ENCODE measurements around the gene PDLIM4.
A peak's percentile ranks its signal among the peaks of the same experiment; 100 is the strongest.

The PDLIM4 gene

GRCh38 chr5:132227485-132228240 is 29.8 kb upstream of the PDLIM4 start, which contains the start of gene P4HA2:
P4HA2 (minus strand) TSS chr5:132227853; CDS start chr5:132218626, 9,227 bp downstream.
- DNase-seq = peak; percentile 44

- DNase-seq = no peak
These were observed 29.1 kb upstream of the PDLIM4 start for GRCh38 chr5:132228241-132229035.

DNA sequence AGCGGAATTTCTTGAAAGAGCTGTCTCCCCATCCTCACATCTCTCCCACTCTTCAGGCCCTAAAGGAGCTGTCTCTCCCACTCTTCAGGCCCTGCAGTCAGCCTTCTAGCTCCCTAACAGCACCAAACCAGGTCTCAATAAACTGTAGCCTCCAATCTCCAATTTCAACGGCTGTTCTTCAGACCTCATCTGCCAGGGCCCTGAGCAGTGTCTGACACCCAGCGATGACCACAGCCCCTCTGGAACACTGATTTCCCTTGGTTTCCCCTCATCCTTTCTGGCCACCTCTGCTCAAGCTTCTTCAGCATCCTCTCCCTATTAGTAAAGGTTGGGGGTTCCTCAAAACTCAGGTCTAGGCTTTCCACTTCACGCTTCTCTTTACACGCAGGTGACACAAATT is 28.3 kb upstream of the PDLIM4 start:
- no peak for DNase-seq

DNA sequence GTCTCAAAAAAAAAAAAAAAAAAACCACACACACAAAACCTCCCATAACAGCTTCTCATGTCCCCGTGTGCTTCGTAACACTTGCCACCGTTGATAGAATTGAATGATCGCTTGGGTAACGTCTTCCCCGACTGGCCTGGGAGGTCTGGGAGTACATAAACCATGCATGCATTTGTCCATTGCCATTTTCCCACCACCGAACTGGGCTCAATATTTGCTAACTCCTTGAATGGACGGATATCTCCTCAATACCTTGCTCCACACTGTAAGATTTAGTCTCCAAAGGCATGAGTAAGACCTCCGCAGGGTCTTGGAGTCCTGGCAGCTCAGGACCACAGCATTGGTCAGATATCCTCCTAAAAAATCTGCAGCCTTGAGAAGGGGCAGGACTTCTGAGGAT is 26.6 kb upstream of the PDLIM4 start:
- DNase-seq = no peak

GRCh38 chr5:132232465-132232864 is 25.0 kb upstream of the PDLIM4 start:
- DNase-seq = no peak

GRCh38 chr5:132233081-132233480 is 24.4 kb upstream of the PDLIM4 start:
- no peak for DNase-seq

DNA sequence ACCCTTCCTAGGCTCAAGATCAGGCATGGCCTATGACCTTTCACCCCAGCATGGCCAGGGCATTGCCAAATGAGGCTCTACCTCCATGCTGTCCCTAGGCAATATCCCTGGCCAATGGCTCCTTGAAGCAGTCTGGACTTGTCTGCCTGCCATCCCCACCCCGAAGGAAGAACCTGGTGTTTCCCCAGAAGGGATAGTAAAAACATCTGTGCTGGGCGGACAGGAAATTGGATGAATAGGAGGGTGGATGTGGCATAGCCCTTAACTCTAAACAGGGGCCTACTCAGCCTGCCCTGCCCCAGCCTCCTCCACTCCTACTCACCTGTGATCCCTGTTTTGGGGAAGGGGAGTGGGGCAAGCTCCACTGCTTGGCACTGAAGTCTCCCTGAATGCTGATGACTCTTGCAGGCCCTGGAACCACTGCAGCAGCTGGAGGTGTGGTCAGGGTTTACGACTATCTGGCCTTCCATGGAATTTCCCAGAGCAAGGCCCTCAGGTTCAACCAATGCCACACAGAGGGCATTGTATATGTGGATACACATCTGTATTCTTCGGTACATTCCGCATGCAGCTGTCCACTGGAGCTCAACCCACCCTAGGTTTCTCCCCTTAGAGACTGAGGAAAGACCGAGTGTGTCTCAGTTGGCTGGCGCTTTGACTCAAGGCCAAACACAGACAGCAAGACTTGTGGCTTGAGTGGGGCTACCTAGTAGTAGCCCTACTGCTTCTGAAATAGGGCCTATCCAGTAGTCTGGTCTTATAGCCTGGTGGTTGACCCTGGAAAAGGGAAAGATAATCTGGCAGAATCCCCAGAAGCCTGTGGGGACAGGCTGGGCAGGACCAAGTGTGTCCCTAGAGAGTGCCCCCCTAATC is 23.4 kb upstream of the PDLIM4 start:
- no peak for DNase-seq

DNA sequence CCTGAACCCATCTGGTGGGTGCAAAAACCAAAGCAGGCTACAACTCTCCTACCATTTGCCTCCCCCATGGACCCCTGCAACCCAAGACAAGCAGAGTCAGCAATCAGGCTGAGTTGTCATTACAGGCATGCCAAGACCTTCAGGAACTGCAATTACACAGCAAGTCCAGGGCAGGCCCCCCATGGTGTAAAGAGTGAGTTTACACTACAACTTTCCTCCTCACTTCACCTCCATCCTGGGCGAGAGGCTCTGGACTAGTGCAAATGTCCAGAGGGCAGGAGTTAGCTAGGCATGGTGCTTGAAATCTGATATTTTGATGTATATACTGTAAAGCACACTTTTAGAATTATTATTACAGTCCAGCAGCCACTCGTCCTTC is 22.8 kb upstream of the PDLIM4 start:
- DNase-seq = no peak

DNA sequence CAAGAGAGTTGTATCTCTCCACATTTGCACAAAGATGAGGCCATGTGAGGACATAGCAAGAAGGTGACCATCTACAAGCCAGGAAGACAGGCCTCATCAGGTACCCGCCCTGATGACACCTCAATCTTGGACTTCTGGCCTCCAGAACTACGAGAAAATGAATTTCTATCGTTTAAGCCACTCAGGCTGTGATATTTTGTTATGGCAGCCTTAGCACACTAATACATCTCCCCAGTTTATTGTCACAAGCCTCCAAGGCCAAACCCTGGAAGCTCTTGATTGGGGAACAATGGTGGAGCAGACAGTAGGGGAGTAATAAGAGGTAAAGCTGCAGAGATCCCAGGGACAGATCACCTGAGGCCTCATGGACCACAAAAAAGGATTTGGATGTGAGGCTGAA is 22.2 kb upstream of the PDLIM4 start:
- no peak for DNase-seq

DNA sequence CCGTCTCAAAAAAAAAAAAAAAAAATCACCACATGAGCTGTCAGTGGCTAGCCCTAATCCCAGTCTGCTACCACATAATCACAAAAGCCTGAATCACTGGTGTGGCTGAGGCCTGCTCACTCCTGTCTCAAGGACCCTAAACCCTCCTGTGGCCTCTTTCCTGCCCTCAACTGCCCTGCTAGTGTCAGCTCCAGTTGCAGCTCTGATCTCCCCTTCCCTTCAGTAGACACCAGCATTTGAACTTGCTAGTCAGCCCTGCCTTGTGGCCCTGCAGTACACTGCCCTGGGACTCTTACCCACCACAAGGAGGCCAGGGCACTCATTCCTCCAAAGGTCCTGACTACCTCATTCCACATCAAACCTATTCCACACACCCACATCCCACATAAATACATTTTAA is 20.4 kb upstream of the PDLIM4 start:
- no peak for DNase-seq

DNA sequence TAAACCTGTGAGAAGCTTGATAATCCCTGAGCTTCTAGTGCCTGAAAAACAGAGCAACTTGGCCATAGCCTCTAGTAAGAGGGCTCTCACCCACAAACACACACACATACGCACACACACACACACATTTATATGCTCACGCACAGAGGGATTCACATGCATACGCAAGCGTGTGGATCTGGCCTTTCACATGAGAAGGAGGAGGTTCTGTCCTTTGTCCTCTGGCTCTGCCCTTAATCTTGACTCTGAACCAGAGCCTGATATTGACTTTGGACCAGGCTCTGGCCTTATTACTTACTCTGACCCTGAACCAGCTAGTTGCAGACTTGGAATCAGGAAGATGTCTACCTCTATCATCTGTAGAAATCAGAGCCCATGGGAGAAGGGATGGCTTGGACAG is 19.8 kb upstream of the PDLIM4 start:
- no peak for DNase-seq

GRCh38 chr5:132238169-132238744 is 19.2 kb upstream of the PDLIM4 start:
- peak; percentile 2 for DNase-seq

GRCh38 chr5:132238901-132239500 is 18.5 kb upstream of the PDLIM4 start:
- DNase-seq = no peak

- DNase-seq = no peak
These were observed 17.7 kb upstream of the PDLIM4 start for GRCh38 chr5:132239776-132240175.

- no peak for DNase-seq
These were observed 14.0 kb upstream of the PDLIM4 start for GRCh38 chr5:132243366-132243977.

GRCh38 chr5:132245593-132245992 is 11.9 kb upstream of the PDLIM4 start:
- no peak for DNase-seq

GRCh38 chr5:132246806-132247205 is 10.7 kb upstream of the PDLIM4 start:
- no peak for DNase-seq

- DNase-seq = no peak
These were observed 6.9 kb upstream of the PDLIM4 start for GRCh38 chr5:132250547-132250946.

- DNase-seq = no peak
These were observed 6.2 kb upstream of the PDLIM4 start for GRCh38 chr5:132251220-132251725.

- peak; percentile 63 for DNase-seq
These were observed 4.5 kb upstream of the PDLIM4 start for GRCh38 chr5:132253008-132253441.

DNA sequence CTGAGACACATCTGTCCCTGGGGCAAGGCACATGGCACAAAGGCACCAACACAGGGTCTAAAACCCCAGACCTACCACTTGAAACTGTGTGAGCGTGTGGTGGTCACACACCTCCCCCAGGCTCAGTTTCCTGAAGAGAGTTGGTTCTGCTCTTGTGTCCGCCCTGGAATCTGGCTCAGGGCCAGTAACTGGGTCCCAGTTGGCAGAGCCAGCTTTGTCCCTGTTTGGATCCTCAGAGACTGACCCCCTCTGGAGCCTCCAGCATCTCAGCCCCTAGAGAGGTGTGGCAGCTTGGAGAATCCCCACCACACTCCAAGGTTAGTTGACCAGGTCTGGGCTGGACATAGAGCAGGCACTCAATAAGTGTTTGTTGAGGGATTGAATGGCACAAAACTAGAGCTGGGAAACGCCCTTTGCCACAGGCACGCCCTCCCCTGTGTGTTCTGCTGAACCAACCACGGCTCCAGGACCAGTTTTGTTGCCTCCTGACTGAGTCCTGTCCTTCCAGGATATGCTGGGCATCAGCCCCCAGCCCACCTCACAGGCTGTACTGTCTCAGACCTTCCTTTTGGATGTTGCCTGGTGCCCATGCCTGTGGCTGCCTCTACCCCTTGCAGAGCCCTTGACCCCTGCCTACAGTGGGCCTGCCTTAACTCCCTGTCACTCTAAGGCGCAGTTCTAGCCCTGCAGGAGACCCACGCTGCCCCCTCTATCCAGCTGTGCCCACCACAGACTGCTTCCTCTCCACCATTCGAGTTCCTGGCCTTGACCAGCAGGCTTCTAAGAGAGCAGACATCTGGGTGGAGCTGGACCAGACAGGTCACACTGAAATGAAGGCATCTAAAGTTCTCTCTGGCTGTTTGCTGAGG is 3.8 kb upstream of the PDLIM4 start:
- DNase-seq = peak; percentile 14

Measured in NCI-H748 treated with DMSO at 0.1 percent for 48 hours (cell line).